H1 (cell line): ENCODE data around the gene CHDH. TPM values are rescaled to one million over a fixed set of nuclear protein-coding genes. Genes with fewer than 3 reads are reported as not detected.
A peak's percentile ranks its signal among the peaks of the same experiment; 100 is the strongest.

ENCODE experiments used
- CTCF ChIA-PET: fragments of 300-600 bp; sonication (Branson Sonifier 250); formaldehyde crosslinking; loops from one replicate; lab custom pipeline; 2021; ENCODE audit not compliant: partially characterized antibody; lab: Charles Lee
- POLR2A ChIA-PET: fragments of 300-600 bp; sonication (Branson Sonifier 250); formaldehyde crosslinking; loops from one replicate; lab custom pipeline; 2021; ENCODE audit warnings: inconsistent platforms; ENCODE audit not compliant: partially characterized antibody; lab: Charles Lee
- DNase-seq, 2 experiments: peaks; one replicate each; pipeline versions ENCODE4 v3.0.0 to v3.0.0-alpha.2; 2010 to 2022; ENCODE audit warnings: low spot score in 2 of 2, low read depth in 1 of 2, mixed read lengths in 1 of 2
- FAIRE-seq: peaks from 2 replicates; lab custom pipeline; 2011; peaks lifted over from hg19 to GRCh38; lab: Jason Lieb, UNC
- H2AFZ ChIP-seq: 2 replicates; pipeline ENCODE4 v1.8.1; 2012; ENCODE audit warnings: low read length, inconsistent platforms
- H2AK5ac ChIP-seq: 2 replicates; pipeline ENCODE4 v1.6.1; 2013; ENCODE audit warnings: low read depth, low read length
- H2BK120ac ChIP-seq: replicated peaks from 2 replicates; pipeline ENCODE3; 2013; ENCODE audit warnings: low read depth, low read length, inconsistent platforms
- H2BK12ac ChIP-seq: 2 replicates; pipeline ENCODE4 v1.6.1; 2013; ENCODE audit warnings: low read depth, low read length
- H2BK15ac ChIP-seq: 2 replicates; pipeline ENCODE4 v1.6.1; 2013; ENCODE audit warnings: low read length
- H2BK20ac ChIP-seq: 2 replicates; pipeline ENCODE4 v1.6.1; 2013; ENCODE audit warnings: low read length
- H2BK5ac ChIP-seq: 2 replicates; pipeline ENCODE4 v1.6.1; 2013; ENCODE audit warnings: low read depth, low read length
- H3K14ac ChIP-seq: 2 replicates; pipeline ENCODE4 v1.6.1; 2013; ENCODE audit warnings: inconsistent platforms; ENCODE audit not compliant: insufficient read length
- H3K18ac ChIP-seq: 2 replicates; pipeline ENCODE4 v1.6.1; 2013; ENCODE audit warnings: low read length; ENCODE audit errors: extremely low read depth
- H3K23ac ChIP-seq: 2 replicates; pipeline ENCODE4 v1.6.1; 2013; ENCODE audit warnings: inconsistent platforms; ENCODE audit not compliant: insufficient read length
- H3K23me2 ChIP-seq: 2 replicates; pipeline ENCODE4 v1.6.1; 2013; ENCODE audit warnings: low read depth, low read length
- H3K27ac ChIP-seq: 2 replicates; pipeline ENCODE4 v1.6.1; 2011; ENCODE audit warnings: low read depth, low read length, inconsistent platforms
- H3K27me3 ChIP-seq, 4 experiments: replicated peaks in 1 of 4; 1 replicate in 1 of 4; 2 replicates in 3 of 4; pipeline versions ENCODE4 v1.6.1 to v1.8.1; 2011 to 2013; ENCODE audit warnings: low read length in 3 of 4, mild to moderate bottlenecking in 3 of 4, inconsistent platforms in 2 of 4, mixed read lengths in 2 of 4, moderate library complexity in 1 of 4; ENCODE audit not compliant: control insufficient read depth in 3 of 4, insufficient read depth in 3 of 4; ENCODE audit errors: extremely low read depth in 1 of 4
- H3K36me3 ChIP-seq, 4 experiments: 2 replicates each; pipeline versions ENCODE4 v1.6.1 to v1.8.1; 2011 to 2013; ENCODE audit warnings: mild to moderate bottlenecking in 4 of 4, low read length in 3 of 4, moderate library complexity in 2 of 4, control low read depth in 1 of 4, inconsistent platforms in 1 of 4; ENCODE audit not compliant: insufficient read depth in 4 of 4, control insufficient read depth in 2 of 4
- H3K4ac ChIP-seq: replicated peaks from 2 replicates; pipeline ENCODE3; 2013; ENCODE audit warnings: low read length, low read depth, mixed read lengths, inconsistent platforms; ENCODE audit not compliant: insufficient read length
- H3K4me1 ChIP-seq, 4 experiments: replicated peaks in 1 of 4; 1 replicate in 1 of 4; 2 replicates in 3 of 4; pipeline versions ENCODE4 v1.6.1 to v1.8.1; 2011 to 2013; ENCODE audit warnings: low read length in 3 of 4, inconsistent platforms in 2 of 4, mixed read lengths in 1 of 4; ENCODE audit not compliant: insufficient read depth in 4 of 4, control insufficient read depth in 3 of 4
- H3K4me2 ChIP-seq, 2 experiments: 2 replicates each; pipeline versions ENCODE4 v1.6.1 to v1.8.1; 2011 to 2013; ENCODE audit warnings: low read depth in 2 of 2, low read length in 2 of 2, control low read depth in 1 of 2, inconsistent platforms in 1 of 2, mild to moderate bottlenecking in 1 of 2; ENCODE audit not compliant: insufficient read depth in 1 of 2
- H3K4me3 ChIP-seq, 4 experiments: fragments of 200-600, 300-600 bp in 1 of 4; sonication (generic), shearing (Covaris generic), sonication (Bioruptor Twin) in 1 of 4; 2 replicates each; pipeline versions ENCODE4 v1.5.1 to v1.8.1; 2011 to 2016; ENCODE audit warnings: low read length in 4 of 4, low read depth in 3 of 4, control low read depth in 2 of 4, inconsistent platforms in 2 of 4, mild to moderate bottlenecking in 2 of 4, mixed read lengths in 1 of 4, moderate library complexity in 1 of 4; ENCODE audit not compliant: insufficient read depth in 2 of 4; ENCODE audit errors: extremely low read depth in 1 of 4
- H3K56ac ChIP-seq: replicated peaks from 2 replicates; pipeline ENCODE3; 2013; ENCODE audit warnings: low read depth, mild to moderate bottlenecking, mixed read lengths, low read length, inconsistent platforms; ENCODE audit not compliant: insufficient read length
- H3K79me1 ChIP-seq: 2 replicates; pipeline ENCODE4 v1.6.1; 2013; ENCODE audit warnings: low read depth, low read length, control low read depth
- H3K79me2 ChIP-seq, 2 experiments: 2 replicates each; pipeline versions ENCODE4 v1.6.1 to v1.8.1; 2012 to 2013; ENCODE audit warnings: low read length in 2 of 2, mild to moderate bottlenecking in 2 of 2, inconsistent platforms in 1 of 2; ENCODE audit not compliant: insufficient read depth in 2 of 2, control insufficient read depth in 1 of 2
- H3K9ac ChIP-seq, 4 experiments: replicated peaks in 1 of 4; 1 replicate in 1 of 4; 2 replicates in 3 of 4; pipeline versions ENCODE4 v1.6.1 to v1.8.1; 2011 to 2013; ENCODE audit warnings: low read depth in 3 of 4, low read length in 3 of 4, control low read depth in 2 of 4, mild to moderate bottlenecking in 2 of 4, moderate library complexity in 2 of 4, inconsistent platforms in 1 of 4; ENCODE audit errors: extremely low read depth in 1 of 4
- H3K9me3 ChIP-seq, 2 experiments: 2 replicates each; pipeline versions ENCODE4 v1.6.1 to v1.8.1; 2012 to 2013; ENCODE audit warnings: mild to moderate bottlenecking in 2 of 2, moderate library complexity in 2 of 2, control low read depth in 1 of 2, inconsistent platforms in 1 of 2, low read depth in 1 of 2, low read length in 1 of 2, mixed read lengths in 1 of 2; ENCODE audit not compliant: insufficient read depth in 2 of 2
- H4K20me1 ChIP-seq, 2 experiments: replicated peaks in 1 of 2; 2 replicates each; pipeline versions ENCODE3 to v1.8.1; 2011 to 2013; ENCODE audit warnings: inconsistent platforms in 2 of 2, low read length in 2 of 2, mild to moderate bottlenecking in 1 of 2; ENCODE audit not compliant: insufficient read depth in 2 of 2, control insufficient read depth in 1 of 2
- H4K5ac ChIP-seq: 2 replicates; pipeline ENCODE4 v1.6.1; 2013; ENCODE audit warnings: low read length, low read depth, mixed read lengths, inconsistent platforms; ENCODE audit not compliant: insufficient read length
- H4K8ac ChIP-seq: 2 replicates; pipeline ENCODE4 v1.8.0; 2013; ENCODE audit warnings: mild to moderate bottlenecking, moderate library complexity, low read length, inconsistent platforms; ENCODE audit not compliant: insufficient read depth; ENCODE audit errors: extremely low read depth
- H4K91ac ChIP-seq: replicated peaks from 2 replicates; pipeline ENCODE3; 2013; ENCODE audit warnings: low read length, mixed read lengths, inconsistent platforms; ENCODE audit not compliant: insufficient read length
- CHD1 ChIP-seq: IDR thresholded peaks from 2 replicates; pipeline ENCODE4 v1.6.1; 2012; ENCODE audit warnings: low read depth, low read length, improper control_type of control experiment
- POLR2A ChIP-seq, 2 experiments: IDR thresholded peaks; 1 replicate in 1 of 2; 2 replicates in 1 of 2; pipeline ENCODE4 v1.6.1; 2011; ENCODE audit warnings: low read depth in 2 of 2, low read length in 2 of 2, mild to moderate bottlenecking in 2 of 2; ENCODE audit errors: control extremely low read depth in 1 of 2
- POU5F1 ChIP-seq: IDR thresholded peaks from 2 replicates; pipeline ENCODE4 v1.6.1; 2011; ENCODE audit warnings: low read depth, mild to moderate bottlenecking, low read length, moderate library complexity
- SP1 ChIP-seq: IDR thresholded peaks from 2 replicates; pipeline ENCODE4 v1.6.1; 2011; ENCODE audit warnings: low read depth, low read length
- WGBS, 2 experiments: shearing (Covaris generic) in 1 of 2; methylation state at CpG; one replicate each; pipeline versions ENCODE4 v1.1.6 to v1.1.7; 2013 to 2015; ENCODE audit warnings: low lambda C conversion rate in 2 of 2, mixed read lengths in 2 of 2, inconsistent platforms in 1 of 2, low coverage in 1 of 2, missing lambda C conversion rate in 1 of 2; ENCODE audit not compliant: insufficient replicate concordance in 2 of 2, insufficient coverage in 1 of 2, insufficient read length in 1 of 2; ENCODE audit errors: extremely low coverage in 1 of 2, missing lambda C conversion rate in 1 of 2; 5-methylcytosine and 5-hydroxymethylcytosine counted together
- polyA plus RNA-seq, 7 experiments: library from polyadenylated mRNA; depleted of rRNA in 3 of 7; stranded (reverse) in 5 of 7; unstranded in 2 of 7; fragments of >200 nt in 5 of 7; fragments of 200-250 nt in 2 of 7; gene quantifications; 1 replicate in 5 of 7; 2 replicates in 1 of 7; 4 replicates in 1 of 7; pipeline versions ENCODE4 v1.2.1 to v1.2.3, GENCODE V29; 2011 to 2013; ENCODE audit warnings: missing spikeins in 2 of 7, mixed read lengths in 2 of 7
- total RNA-seq: library from RNA; stranded (reverse); fragmentation: NEBNext Ultra II Directional; extraction: Animal tissue kit (Norgen Biotek cat#: 25700); gene quantifications from 2 replicates; pipeline ENCODE4 v1.2.1, GENCODE V29; 2021

Gene CHDH
- total and polyA plus RNA-seq, 2 of the 8 experiments (the other 6 are each of a cell fraction or from before 2014, with no cell fraction given) = 4.9 to 10.3 TPM

- ChIA-PET POLR2A (interaction anchor here (1.2 kb wide), 1 partner anchor 10 kb away, joined by 5 read pairs; no protein-coding TSS in a partner anchor), CTCF (interaction anchor here (1.3 to 2.1 kb wide), 4 partner anchors 10 to 111 kb away, joined by 3 to 6 read pairs (median 3); no protein-coding TSS in a partner anchor)
- no peaks in the 10 kb centered on the region for H3K27me3 ChIP-seq
- H3K18ac ChIP-seq = no peak overlapping the region
- peaks cover 0 to 6% of the 10 kb centered on the region in 2 experiments for H4K20me1 ChIP-seq
- no peak overlapping the region for H3K4me3 ChIP-seq
- no peak overlapping the region for H3K4ac ChIP-seq
- H4K8ac ChIP-seq = peak overlapping the region; percentile 53; the same call in 1 of the 2 replicates
- no peak overlapping the region for H4K5ac ChIP-seq
- no peaks in the 10 kb centered on the region for H3K9me3 ChIP-seq
- H2BK12ac ChIP-seq = no peak overlapping the region
- FAIRE-seq = no peak
- no peak overlapping the region for H3K14ac ChIP-seq
- no peak overlapping the region for H2AFZ ChIP-seq
- H2BK5ac ChIP-seq = no peak overlapping the region
- no peak overlapping the region for H2BK15ac ChIP-seq
- no peaks in the 10 kb centered on the region for H3K36me3 ChIP-seq
- peak overlapping the region; percentile 16 for H4K91ac ChIP-seq
- H3K79me2 ChIP-seq = no peaks in the 10 kb centered on the region
- no peak overlapping the region for H2AK5ac ChIP-seq
- H3K4me1 ChIP-seq = peaks cover 0 to 5% (median 0%) of the 10 kb centered on the region in 4 experiments; a peak in 3 of 7 replicates
- H3K23ac ChIP-seq = no peak overlapping the region
- 90% methylated on average over 28 of the region's 28 CpGs; no CpG with 5 or more reads in 1 of the 2 experiments for WGBS, 2 experiments
- no peak overlapping the region for H2BK20ac ChIP-seq
- H3K9ac ChIP-seq = no peak overlapping the region
- H2BK120ac ChIP-seq = no peak overlapping the region
- H3K27ac ChIP-seq = no peak overlapping the region
- peaks cover 6% of the 10 kb centered on the region; the same call in 1 of the 2 replicates for H3K23me2 ChIP-seq
- H3K4me2 ChIP-seq = no peak overlapping the region
- no peaks in the 10 kb centered on the region for H3K79me1 ChIP-seq
- no peak overlapping the region for H3K56ac ChIP-seq
- TF ChIP-seq CHD1 (no peak), POLR2A (IDR thresholded peaks at IDR 0.05; ENCODE audit: control extremely low read depth in 1 of 2, low read depth in 2 of 2, low read length in 2 of 2) (no peak), SP1 (no peak), POU5F1 (no peak)
- no peak for DNase-seq
Measured at GRCh38 chr3:53809764-53810400, 36.3 kb downstream of the CHDH start.
